NOMO-1 (cell line): ENCODE measurements around the gene ZHX3.

Source experiments
- DNase-seq, 2 experiments: peaks; one replicate each; lab custom pipeline; 2025; ENCODE audit not compliant: unreplicated experiment in 2 of 2; lab: John Stamatoyannopoulos, UW

The ZHX3 gene

GRCh38 chr20:41304424-41305079 is 13.0 kb downstream of the ZHX3 start:
- DNase-seq, result no peak

- DNase-seq, result peak in 1 of 2 experiments; percentile 57
Measured at GRCh38 chr20:41304002-41304401, 13.5 kb downstream of the ZHX3 start.

GRCh38 chr20:41300886-41301285 is 16.6 kb downstream of the ZHX3 start:
- DNase-seq, result no peak

- DNase-seq, result no peak
Measured at GRCh38 chr20:41300383-41300782, 17.1 kb downstream of the ZHX3 start.

GRCh38 chr20:41299899-41300298 is 17.6 kb downstream of the ZHX3 start:
- no peak for DNase-seq

GRCh38 chr20:41293269-41294037 is 24.1 kb downstream of the ZHX3 start:
- no peak for DNase-seq

- DNase-seq, result peak; percentile 71 to 93
Measured at GRCh38 chr20:41290804-41291389, 26.6 kb downstream of the ZHX3 start.

GRCh38 chr20:41287327-41287726 is 30.2 kb downstream of the ZHX3 start:
- no peak for DNase-seq

GRCh38 chr20:41286240-41286851 is 31.2 kb downstream of the ZHX3 start:
- DNase-seq, result no peak

- no peak for DNase-seq
Measured at GRCh38 chr20:41279546-41280225, 37.8 kb downstream of the ZHX3 start.

- no peak for DNase-seq
Measured at GRCh38 chr20:41278936-41279335, 38.6 kb downstream of the ZHX3 start.

GRCh38 chr20:41277049-41277448 is 40.5 kb downstream of the ZHX3 start:
- DNase-seq, result no peak

GRCh38 chr20:41276317-41276751 is 41.2 kb downstream of the ZHX3 start:
- DNase-seq, result no peak

- no peak for DNase-seq
Measured at GRCh38 chr20:41275301-41275731, 42.2 kb downstream of the ZHX3 start.

- DNase-seq, result no peak
Measured at GRCh38 chr20:41274152-41274551, 43.4 kb downstream of the ZHX3 start.

- no peak for DNase-seq
Measured at GRCh38 chr20:41273445-41273844, 44.1 kb downstream of the ZHX3 start.

GRCh38 chr20:41272339-41272738 is 45.2 kb downstream of the ZHX3 start:
- no peak for DNase-seq

- no peak for DNase-seq
Measured at GRCh38 chr20:41268917-41269652, 48.4 kb downstream of the ZHX3 start.

- no peak for DNase-seq
Measured at GRCh38 chr20:41268402-41268801, 49.1 kb downstream of the ZHX3 start.

GRCh38 chr20:41265938-41266337 is 51.6 kb downstream of the ZHX3 start:
- no peak for DNase-seq
